RKO (cell line): ENCODE measurements around the gene NFIL3.
"Not testable (repeated sequence)": the region's sequence is repeated elsewhere in the genome, so short reads cannot be mapped to it uniquely, and the experiment has no call there.

ENCODE experiments used
- DNase-seq: peaks from one replicate; pipeline ENCODE4 v3.0.0-alpha.2; 2016; ENCODE audit warnings: low spot score

The NFIL3 gene

GRCh38 chr9:91395106-91395552 lies 28.5 kb downstream of the NFIL3 start:
- no peak for DNase-seq

- no peak for DNase-seq
These were observed 29.8 kb downstream of the NFIL3 start for GRCh38 chr9:91393826-91394225.

GRCh38 chr9:91392435-91392834 lies 31.2 kb downstream of the NFIL3 start:
- no peak for DNase-seq

- no peak for DNase-seq
These were observed 31.8 kb downstream of the NFIL3 start for GRCh38 chr9:91391818-91392217.

GRCh38 chr9:91391412-91391811 lies 32.2 kb downstream of the NFIL3 start:
- no peak for DNase-seq

- not testable (repeated sequence) for DNase-seq
These were observed 33.9 kb downstream of the NFIL3 start for GRCh38 chr9:91389686-91390085.

- no peak for DNase-seq
These were observed 36.9 kb downstream of the NFIL3 start for GRCh38 chr9:91386765-91387164.

GRCh38 chr9:91384954-91385353 lies 38.7 kb downstream of the NFIL3 start:
- no peak for DNase-seq

GRCh38 chr9:91383577-91383976 lies 40.1 kb downstream of the NFIL3 start:
- DNase-seq, result no peak

- no peak for DNase-seq
These were observed 41.3 kb downstream of the NFIL3 start for GRCh38 chr9:91382298-91382697.

GRCh38 chr9:91379426-91379825 lies 44.2 kb downstream of the NFIL3 start:
- no peak for DNase-seq

- no peak for DNase-seq
These were observed 44.9 kb downstream of the NFIL3 start for GRCh38 chr9:91378695-91379127.

GRCh38 chr9:91378054-91378453 lies 45.6 kb downstream of the NFIL3 start:
- DNase-seq, result not testable (repeated sequence)

GRCh38 chr9:91376239-91376638 lies 47.4 kb downstream of the NFIL3 start:
- DNase-seq, result no peak

GRCh38 chr9:91374939-91375338 lies 48.7 kb downstream of the NFIL3 start:
- DNase-seq, result no peak

GRCh38 chr9:91371894-91372293 lies 51.7 kb downstream of the NFIL3 start:
- no peak for DNase-seq

- DNase-seq, result not testable (repeated sequence)
These were observed 53.6 kb downstream of the NFIL3 start for GRCh38 chr9:91370006-91370405.

- DNase-seq, result no peak
These were observed 58.9 kb downstream of the NFIL3 start for GRCh38 chr9:91364702-91365101.

GRCh38 chr9:91364005-91364404 lies 59.6 kb downstream of the NFIL3 start:
- no peak for DNase-seq

- DNase-seq, result no peak
These were observed 61.5 kb downstream of the NFIL3 start for GRCh38 chr9:91362051-91362611.

- peak; percentile 88 for DNase-seq
These were observed 62.2 kb downstream of the NFIL3 start, which contains the start of gene AUH for GRCh38 chr9:91361291-91362050. TSS of gene AUH (minus strand) at chr9:91361918. CDS start at chr9:91361889, 29 bp downstream.

- peak; percentile 44 for DNase-seq
These were observed 62.9 kb downstream of the NFIL3 start for GRCh38 chr9:91360551-91361290.
